Renal cortex interstitium (tissue), 11 donors: ENCODE results near the gene BNC2. TPM values are rescaled to one million over a fixed set of nuclear protein-coding genes. Genes with fewer than 3 reads are reported as not detected.

Experiments
- DNase-seq, 11 donors: peaks; one replicate each; pipeline ENCODE4 v3.0.0-alpha.2; 2013; ENCODE audit warnings: low read depth in 9 of 11, low spot score in 4 of 11; ENCODE audit errors: extremely low read depth in 1 of 11
- polyA plus RNA-seq, 3 donors: library from polyadenylated mRNA; unstranded; fragments of 120-200 nt; gene quantifications; one replicate each; pipeline ENCODE4 v1.2.1, GENCODE V29; 2013; ENCODE audit not compliant: insufficient read length in 3 of 3

Gene BNC2
- polyA plus RNA-seq, 3 donors = 8.9 to 10.2 (median 9.8) TPM

DNA sequence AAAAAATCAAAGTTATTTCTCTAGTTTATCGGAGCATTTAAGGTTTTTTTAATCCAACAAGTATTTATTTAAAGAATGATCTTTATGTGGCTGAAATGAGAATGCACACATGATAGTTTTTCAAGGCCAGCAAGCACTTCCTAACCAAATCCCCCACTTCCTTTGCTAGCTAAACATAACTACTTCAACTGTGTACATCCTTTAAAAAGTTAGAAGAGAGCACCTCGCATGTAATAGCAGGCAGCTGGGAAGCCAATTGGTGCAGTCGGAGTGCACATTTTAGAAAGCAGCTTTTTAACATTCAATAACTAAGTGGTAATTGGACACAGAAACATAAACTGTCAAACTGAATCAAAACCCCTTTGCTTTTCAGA lies 245.7 kb downstream of the BNC2 start:
- DNase-seq = no peak

DNA sequence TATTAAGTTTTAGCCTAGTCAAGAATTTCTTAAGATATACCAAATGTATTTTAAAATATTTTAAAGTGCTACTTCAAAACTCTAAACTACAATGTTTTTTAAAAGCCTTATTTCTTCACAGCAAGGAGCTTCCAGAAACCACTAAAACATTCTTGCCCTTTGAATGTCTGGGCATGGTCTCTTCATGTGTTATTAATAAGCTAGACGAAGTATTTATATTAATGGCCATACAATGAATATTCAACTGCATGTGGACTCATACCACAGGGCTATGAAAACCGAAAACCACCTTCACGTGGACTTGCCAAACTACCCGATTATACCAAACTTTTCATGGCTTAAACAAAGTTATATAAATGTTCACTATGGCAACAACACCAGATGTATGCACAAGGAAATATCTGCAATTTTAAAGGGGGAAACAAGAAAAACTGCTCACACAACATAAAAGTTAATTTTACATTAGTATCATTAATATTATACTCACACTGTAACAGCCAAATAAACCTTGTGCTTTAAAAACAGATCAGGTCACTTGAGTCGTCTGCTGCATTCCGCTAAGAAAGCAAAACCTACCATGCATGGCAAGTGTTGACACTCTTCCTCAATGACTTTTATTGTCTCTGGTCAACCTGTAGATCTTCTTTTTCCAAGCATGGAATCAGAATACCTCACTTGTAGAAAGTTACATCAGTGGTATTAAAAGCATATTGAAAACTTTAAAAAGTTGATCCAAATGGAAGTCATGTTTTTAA lies 246.3 kb downstream of the BNC2 start:
- no peak for DNase-seq

DNA sequence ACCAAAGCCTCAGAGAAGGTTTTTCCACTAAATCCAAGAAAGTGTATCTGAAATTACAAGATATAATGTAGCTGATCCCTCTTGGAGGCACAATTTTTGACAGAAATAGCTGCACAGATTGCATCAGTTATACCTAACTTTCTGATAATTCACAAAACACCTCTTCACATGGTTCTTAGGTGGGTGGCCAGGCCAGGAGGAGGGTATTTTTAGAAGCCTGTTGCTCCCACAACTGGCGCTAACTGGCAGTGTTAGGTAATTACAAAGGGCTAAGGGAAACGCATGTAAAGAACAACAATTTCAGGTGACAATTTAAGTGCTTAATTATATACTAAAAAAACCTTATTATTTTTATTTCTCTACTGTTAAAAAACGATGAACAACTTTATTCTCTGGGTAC lies 247.9 kb downstream of the BNC2 start:
- no peak for DNase-seq

DNA sequence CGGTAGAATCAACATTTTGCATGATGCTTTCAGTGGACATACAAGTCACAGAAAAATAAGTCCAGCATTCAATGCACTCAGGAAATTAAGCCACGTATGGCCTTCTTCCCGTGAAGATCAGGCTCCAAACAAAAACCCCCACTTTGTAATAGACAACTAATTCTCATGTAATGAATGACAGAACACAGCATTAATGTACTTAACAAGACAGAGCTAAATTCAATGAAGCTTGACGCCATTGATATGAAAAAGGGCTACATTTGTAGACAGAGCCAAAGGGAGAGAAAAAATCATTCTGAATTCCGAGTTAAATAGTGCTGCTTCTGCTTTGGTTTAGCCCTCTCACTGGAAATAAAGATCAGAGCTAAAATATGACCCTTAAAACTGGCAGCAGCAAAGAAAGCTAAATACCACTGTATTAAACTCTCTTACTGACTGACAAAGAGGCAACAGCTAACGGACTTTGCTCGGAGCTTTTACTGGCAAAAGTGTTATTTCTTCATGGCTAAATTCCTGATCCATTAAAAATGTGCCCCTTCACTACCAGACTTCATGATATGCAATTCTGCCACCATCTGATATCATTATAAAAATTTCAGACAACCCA lies 250.5 kb downstream of the BNC2 start:
- no peak for DNase-seq

DNA sequence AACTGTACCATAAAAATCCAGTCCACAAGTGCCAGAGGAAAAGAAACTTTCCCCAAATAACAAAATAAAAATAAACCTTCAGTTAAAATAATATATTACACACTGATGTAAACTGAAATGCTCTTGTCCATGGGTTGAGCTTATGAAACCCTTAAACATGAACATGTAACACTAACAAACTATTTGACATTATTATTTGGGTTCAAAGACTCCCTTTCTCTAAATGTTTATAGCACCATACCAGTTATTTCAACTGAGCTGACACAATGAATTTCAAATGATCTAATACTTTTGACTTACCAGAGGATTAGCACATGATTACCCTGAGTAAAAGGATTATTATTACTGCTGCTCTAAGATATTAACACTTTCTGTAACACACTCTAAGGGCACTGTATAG lies 251.1 kb downstream of the BNC2 start:
- no peak for DNase-seq

DNA sequence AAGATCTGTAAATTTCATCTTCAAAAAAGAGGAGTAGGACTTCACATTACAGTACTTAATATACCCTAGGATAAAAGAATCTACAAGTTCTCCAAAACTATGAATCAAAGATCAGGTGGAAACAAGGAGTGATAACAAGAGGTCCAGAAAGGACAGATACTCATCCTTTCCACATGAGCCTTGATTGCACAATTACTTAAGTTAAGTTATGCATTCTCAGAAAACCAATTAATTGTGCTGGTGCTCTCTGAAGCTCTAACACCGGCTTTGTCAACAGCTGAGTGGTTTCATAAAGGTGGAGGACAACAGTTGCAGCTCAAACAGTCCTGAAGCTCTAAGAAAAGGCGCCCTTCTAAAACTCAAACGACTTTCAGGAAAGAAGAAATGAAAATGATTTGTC lies 251.9 kb downstream of the BNC2 start:
- DNase-seq = no peak

DNA sequence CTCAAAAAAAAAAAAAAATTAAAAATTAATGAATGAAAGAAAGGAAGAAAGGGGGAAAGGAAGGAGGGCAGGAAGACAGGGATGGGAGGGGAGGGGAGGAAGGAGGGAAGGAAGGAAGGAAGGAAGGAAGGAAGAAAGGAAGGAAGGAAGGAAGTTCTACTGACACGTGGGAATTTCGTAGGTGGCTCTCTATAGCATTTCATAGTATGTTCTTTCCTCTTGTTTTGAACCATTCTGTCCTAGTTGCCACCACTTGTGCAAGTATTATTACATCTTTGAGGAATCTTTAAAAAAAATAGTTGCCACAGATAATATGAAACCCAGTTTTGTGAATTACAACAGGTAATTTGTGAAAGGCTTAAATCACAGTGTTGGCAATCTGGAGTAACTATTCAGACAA lies 253.8 kb downstream of the BNC2 start:
- no peak for DNase-seq

DNA sequence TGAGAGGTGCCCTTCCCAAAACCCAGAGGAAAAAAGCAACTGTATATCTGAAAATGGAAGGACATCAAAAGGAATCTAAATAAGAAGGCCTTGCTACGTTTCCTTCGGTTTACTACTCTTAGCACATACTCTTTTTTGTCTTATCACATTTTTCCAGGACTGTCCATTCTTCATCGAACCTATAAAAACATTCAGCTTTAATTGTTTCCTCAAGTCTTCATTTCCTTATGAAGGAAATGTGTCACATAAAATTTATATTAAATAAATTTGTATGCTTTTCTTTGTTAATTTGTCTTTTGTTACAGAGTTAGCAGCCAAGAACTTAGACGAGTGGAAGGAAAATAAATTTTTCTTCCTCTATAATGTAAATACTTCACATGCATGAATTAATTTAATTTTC lies 255.0 kb downstream of the BNC2 start:
- DNase-seq = no peak

DNA sequence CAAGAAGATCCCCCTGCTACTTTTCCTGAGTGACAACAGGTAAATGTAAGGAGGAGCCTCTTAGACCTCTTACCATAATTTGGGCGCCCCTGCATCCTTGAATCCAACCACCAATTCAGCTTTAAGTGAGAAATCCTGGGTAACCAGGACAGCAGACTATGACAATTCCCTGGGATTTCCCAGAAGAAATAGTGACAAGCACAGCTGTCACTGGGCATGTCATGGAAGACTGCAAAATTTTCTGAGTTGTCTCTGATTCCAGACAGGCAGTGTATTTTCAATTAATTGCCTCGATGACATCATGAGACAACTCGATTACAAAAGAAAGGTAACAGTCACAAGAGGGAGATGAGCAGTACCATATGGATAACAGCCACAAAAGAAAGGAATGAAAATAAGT lies 256.9 kb downstream of the BNC2 start:
- no peak for DNase-seq

DNA sequence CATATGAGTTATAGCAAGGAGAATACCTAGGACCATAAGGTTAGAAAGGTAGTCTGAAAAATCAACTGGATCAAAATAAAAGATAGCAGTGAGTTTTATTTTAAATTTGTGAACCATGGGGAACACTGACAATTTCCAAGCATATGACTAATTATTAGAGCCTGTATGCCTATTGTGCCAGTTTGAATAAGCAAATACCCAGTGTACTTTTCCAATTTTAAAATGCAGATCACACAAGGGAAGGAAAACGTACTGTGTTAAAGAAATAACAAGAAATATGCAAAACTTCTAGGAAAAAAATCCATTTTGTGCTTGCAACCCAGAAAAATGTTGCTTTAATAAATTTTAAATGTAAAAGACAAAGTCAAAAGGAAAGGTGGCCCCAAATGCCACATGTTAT lies 257.4 kb downstream of the BNC2 start:
- DNase-seq = no peak

DNA sequence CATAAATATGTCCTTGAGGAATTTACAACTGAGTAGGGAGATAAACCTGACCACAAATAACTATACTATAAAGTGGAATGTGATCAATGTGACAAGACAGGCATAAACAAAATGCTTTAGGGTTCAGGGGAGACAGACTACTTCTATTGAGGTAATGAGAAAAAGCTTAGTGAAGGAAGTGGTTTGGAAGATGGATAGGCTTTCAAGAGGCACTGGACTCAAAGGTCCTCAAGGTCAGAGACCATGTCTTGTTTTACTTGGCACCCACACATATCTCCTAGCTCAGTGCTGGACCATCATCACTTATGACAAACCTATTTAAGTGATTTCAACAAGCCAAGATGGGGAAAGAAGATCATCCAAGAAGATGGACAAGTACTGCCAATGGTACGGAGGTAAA lies 257.8 kb downstream of the BNC2 start:
- DNase-seq = no peak

DNA sequence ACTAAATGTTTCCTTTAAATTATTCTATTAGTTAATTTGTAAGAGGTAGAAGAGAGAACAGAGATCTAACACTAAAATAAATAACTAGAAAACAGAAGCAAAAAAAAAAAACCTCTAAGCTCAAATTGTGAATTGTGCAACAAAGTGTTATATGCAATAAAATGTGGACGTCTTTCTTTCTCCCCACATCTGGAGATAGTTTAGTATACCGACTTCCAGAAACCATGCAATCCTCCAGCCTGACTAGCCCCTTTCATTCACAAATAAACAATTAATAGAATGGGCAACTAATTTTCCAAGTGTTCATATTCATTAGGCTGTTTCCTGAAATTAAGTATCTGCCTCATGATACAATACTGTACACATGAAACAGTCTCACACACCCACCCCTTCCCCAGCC lies 258.5 kb downstream of the BNC2 start:
- DNase-seq = no peak

DNA sequence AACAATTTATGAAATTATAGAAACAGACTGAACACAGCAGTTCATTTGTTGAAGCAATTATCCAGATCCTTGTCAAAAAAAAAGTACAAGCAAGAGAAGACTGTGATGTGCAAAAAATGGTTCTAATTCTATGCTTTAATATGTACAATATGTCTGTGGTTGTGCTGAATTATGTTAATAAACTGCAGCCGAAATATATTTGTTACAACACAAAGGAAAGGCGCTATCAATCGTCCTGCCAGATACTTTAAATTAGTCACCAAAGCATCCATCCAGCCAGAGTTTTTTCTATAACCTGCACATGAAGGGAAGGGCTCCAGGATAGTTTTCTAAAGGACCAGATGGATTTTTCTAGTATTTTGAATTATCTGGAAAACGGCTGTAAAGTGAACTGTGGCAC lies 259.5 kb downstream of the BNC2 start:
- DNase-seq = no peak

DNA sequence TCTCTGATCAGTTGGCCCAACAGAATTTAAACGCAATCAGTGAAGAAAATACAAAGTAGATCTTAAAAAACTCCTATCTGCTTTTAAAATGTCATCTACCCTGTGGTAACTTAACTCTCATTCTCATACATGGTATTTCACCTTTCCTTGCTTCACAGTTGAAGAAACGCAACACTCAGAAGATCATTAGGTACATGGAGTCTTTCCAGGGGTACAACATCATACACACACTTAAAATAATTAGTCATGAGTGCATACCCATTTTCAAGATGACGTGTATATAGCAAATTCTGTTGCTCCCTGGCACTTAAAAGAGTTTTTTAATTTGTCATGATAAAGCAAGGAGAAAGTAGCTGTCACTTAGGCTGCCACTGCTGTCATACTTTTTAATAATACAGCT lies 259.9 kb downstream of the BNC2 start:
- no peak for DNase-seq

DNA sequence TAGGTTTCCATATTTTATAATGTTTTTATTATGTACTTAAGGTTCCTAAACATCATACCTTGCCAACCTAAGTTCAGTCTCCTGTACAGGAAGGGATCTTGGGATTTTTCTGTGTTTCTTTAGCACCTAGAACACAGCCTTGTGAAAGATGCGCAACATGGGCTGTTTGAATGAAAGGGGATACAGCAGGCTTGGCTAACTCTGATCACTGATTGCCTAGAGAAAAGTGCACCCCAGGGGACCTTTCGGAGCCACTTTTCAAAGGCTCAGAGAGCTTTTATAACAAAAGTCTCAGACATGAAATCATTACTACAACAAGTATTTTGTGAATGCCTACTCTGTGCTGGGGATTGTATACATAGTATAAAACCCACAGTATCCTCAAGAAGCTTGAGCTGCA lies 261.6 kb downstream of the BNC2 start:
- no peak for DNase-seq

DNA sequence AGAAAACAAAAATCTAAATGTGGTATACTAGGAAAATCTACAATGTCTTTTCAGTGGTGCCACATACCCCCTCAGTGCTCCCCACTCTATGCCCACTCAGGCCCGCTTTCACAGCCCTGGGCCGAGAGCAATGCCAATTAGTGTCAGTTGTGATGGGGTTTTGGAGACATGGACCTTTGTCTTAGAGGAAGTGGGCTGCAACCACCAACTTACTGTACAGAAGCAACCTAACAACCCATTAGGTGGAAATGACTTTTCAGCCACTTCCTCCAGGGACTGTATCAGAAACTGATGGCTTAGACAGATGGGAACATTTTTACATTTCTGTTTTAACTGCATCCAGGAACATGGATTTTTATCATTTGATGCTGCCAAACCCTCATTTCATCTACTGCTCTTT lies 268.0 kb downstream of the BNC2 start:
- no peak for DNase-seq

DNA sequence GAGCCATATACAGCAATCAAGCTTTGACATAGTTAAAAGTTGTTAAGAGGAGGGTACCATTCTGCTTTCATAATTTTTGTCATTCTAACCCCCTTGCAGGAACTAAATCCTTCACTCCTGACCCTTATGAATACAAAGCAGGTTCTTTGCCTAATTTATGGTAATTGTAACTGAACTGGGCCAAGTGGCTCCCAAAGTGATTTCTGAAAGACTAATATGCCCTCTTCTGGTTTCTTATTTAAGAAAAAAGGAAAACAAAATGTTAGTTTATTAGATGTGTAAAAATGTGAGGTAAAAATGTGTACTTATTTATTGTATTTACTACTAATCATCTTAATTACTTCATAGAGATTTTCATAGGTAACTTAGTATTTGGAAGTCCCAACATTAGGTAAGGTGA lies 268.5 kb downstream of the BNC2 start:
- no peak for DNase-seq

DNA sequence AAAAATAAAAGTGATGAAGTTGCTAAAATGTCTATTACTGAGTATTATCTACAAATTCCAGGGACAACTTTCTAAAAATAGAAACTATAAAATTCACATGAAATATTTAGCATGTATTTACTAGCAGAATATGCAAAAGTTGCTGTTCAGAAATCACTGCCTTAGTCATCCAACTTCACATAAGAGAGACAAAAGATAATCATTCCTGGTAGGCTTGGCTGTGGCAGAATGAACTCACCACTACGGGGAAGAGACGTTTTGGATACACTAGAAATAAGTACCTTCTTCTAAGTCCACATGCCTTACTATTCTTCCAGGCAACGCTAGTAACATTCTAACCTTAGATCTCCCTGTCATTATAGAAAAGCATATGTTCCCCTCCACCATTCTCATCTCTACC lies 272.2 kb downstream of the BNC2 start:
- no peak for DNase-seq

DNA sequence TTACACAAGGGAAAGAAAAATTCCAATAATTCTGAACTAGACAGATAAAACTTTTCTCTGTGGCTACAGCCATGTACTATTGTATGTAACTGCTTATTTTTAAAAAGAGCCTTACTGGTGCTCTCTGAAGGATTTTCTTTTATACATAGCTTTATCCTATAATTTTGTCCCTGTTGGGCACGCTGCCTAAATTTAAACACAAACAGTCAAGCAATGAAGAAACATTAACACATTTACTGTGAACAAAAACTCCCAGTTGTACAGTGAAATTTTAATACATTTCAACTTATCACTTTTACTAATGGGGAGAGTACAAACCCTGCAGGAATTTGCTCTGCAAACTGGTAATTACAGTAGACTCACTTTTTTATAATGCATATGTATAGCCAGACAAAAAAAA lies 273.3 kb downstream of the BNC2 start:
- DNase-seq = no peak

DNA sequence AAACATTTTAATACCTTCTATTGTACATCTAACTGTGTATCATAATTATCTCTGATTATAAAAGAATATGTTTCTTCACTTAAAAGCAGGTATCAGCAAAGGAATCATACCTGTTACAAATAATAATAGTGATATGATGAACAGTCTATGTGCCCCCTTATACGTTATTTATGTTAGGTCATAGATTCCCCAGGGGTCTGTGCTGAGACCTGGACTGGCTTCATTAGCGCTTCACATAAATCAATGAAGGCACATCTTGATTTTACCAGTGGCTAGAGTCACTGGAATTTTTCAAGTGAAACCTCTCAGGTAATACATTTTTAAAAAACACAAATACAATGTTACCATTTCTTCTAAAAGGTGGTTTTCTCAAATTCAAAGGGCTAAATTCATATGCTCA lies 275.2 kb downstream of the BNC2 start:
- no peak for DNase-seq

DNA sequence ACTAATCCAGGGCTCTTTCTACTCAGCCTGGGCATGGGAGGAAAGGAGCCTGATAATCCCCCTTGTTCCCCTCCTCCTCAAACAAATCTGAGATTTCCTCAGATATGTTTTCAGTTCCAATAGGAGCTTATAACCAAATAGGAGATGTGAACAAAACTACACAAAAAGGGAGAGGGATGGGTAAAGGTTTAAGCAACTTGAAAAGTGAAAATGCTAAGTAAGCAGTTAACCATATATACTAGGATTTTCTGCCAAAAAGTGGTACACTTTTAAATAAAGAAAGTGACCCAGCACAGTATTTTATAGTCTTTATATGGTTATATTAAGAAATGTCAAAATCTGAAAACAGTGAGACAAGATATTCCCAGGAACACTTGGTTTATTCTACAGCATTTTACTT lies 275.7 kb downstream of the BNC2 start:
- DNase-seq = no peak
